ENCODE data around the gene CAD.
"Not testable (repeated sequence)": the region's sequence is repeated elsewhere in the genome, so short reads cannot be mapped to it uniquely, and the experiment has no call there.

The CAD gene

GRCh38 chr2:27217173-27218121, at the start of gene CAD:
Gene CAD, plus strand, starts transcription at chr2:27217369. Its CDS starts 183 bp downstream, at chr2:27217552.
- peak; percentile 80 to 88 (median 84) for DNase-seq (ENCODE audit: low read depth in 3 of 3)

- no peak for DNase-seq (ENCODE audit: low read depth in 3 of 3)
Observed at GRCh38 chr2:27170581-27171337, 46.4 kb upstream of the CAD start.

- no peak for DNase-seq (ENCODE audit: low read depth in 3 of 3)
Observed at GRCh38 chr2:27171351-27171848, 45.8 kb upstream of the CAD start.

- no peak for DNase-seq (ENCODE audit: low read depth in 3 of 3)
Observed at GRCh38 chr2:27174638-27175037, 42.5 kb upstream of the CAD start.

- no peak for DNase-seq (ENCODE audit: low read depth in 3 of 3)
Observed at GRCh38 chr2:27175330-27175729, 41.8 kb upstream of the CAD start.

- not testable (repeated sequence) for DNase-seq (ENCODE audit: low read depth in 3 of 3)
Observed at GRCh38 chr2:27175781-27176180, 41.4 kb upstream of the CAD start.

GRCh38 chr2:27177441-27178351, 39.5 kb upstream of the CAD start:
- no peak for DNase-seq (ENCODE audit: low read depth in 3 of 3)

- DNase-seq (ENCODE audit: low read depth in 3 of 3) = no peak
Observed at GRCh38 chr2:27178469-27178868, 38.7 kb upstream of the CAD start.

- DNase-seq (ENCODE audit: low read depth in 3 of 3) = no peak
Observed at GRCh38 chr2:27179344-27180000, 37.7 kb upstream of the CAD start.

- no peak for DNase-seq (ENCODE audit: low read depth in 3 of 3)
Observed at GRCh38 chr2:27182346-27182745, 34.8 kb upstream of the CAD start.

GRCh38 chr2:27184115-27184514, 33.1 kb upstream of the CAD start:
- no peak for DNase-seq (ENCODE audit: low read depth in 3 of 3)

GRCh38 chr2:27185331-27186026, 31.7 kb upstream of the CAD start:
- DNase-seq (ENCODE audit: low read depth in 3 of 3) = no peak

- DNase-seq (ENCODE audit: low read depth in 3 of 3) = no peak
Observed at GRCh38 chr2:27186613-27187345, 30.4 kb upstream of the CAD start.

- DNase-seq (ENCODE audit: low read depth in 3 of 3) = no peak
Observed at GRCh38 chr2:27189989-27190388, 27.2 kb upstream of the CAD start.

- peak in 1 of 3 experiments; percentile 17 for DNase-seq (ENCODE audit: low read depth in 3 of 3)
Observed at GRCh38 chr2:27191070-27191829, 25.9 kb upstream of the CAD start.

- DNase-seq (ENCODE audit: low read depth in 3 of 3) = no peak
Observed at GRCh38 chr2:27194538-27195354, 22.4 kb upstream of the CAD start.

GRCh38 chr2:27195799-27196198, 21.4 kb upstream of the CAD start:
- DNase-seq (ENCODE audit: low read depth in 3 of 3) = not testable (repeated sequence)

GRCh38 chr2:27198068-27198467, 19.1 kb upstream of the CAD start:
- DNase-seq (ENCODE audit: low read depth in 3 of 3) = not testable (repeated sequence)
